A549 treated with GW870086 at 1 μM for 4 hours (cell line): ENCODE results near the gene LIX1. TPM values are rescaled to one million over a fixed set of nuclear protein-coding genes. Genes with fewer than 3 reads are reported as not detected.

Experiments
- total RNA-seq: library from RNA; stranded (reverse); fragments of 200-300 nt; extraction: Qiagen RNA extraction; gene quantifications from 5 replicates; pipeline ENCODE4 v1.2.3, GENCODE V29; 2022; ENCODE audit warnings: low read depth

The LIX1 gene
- not detected in 5 replicates for total RNA-seq

DNA sequence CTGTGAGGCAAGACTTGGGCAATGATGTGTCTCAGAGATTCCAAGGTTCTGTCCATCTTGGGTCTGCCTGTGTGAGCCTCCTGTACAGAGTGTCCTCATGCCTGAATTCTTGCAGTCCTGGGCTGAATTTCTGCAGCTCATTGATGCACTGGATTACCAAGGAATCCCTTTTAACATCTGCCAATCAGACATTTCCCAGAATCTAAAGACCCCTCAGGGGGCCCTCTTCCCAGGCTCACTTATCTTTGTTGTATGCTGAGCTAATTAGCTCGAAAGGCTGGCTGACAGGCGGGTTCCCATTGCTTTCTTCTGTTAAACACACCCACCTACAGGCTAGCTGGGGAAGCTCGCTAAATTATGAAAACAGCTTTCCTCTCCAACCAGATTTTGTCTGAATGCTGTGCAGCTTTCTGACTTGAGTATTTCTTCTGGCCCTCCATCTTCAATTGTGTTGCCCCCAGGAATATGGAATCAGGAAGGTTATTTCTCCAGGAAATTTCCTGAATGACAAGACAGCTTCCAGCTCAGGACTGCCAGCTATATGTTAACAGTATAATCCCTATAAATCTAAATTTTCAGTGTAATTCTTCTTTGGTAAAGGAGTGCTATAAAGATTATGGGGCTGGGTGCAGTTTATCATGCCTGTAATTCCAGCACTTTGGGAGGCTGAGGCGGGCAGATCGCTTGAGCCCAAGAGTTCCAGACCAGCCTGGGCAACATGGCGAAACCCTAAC is at the start of gene LIX1:
Gene LIX1, minus strand, starts transcription at position 91 of the 734 bp plus-strand sequence. Its CDS starts 35 bp downstream, at position 56.

GRCh38 chr5:97183100-97183929 is 40.9 kb upstream of the LIX1 start, which contains the start of gene RIOK2:
RIOK2 (minus strand) TSS chr5:97183247; CDS start chr5:97183191, 56 bp downstream.

Other genes starting within 250 kb of the LIX1 start
- 5.7 to 8.9 TPM (median 7.5 TPM) in 5 replicates for gene LNPEP, start 206.5 kb downstream of the LIX1 start, total RNA-seq
- gene RIOK2, start 40.6 kb upstream of the LIX1 start, total RNA-seq = 17.3 to 27.3 TPM (median 20.7 TPM) in 5 replicates